Activated naive CD4-positive, alpha-beta T cell treated with anti-CD3 and anti-CD28 coated beads for 36 hours (primary cell): ENCODE measurements around the gene DEFB124. TPM values are rescaled to one million over a fixed set of nuclear protein-coding genes. Genes with fewer than 3 reads are reported as not detected.

Experiments
- total RNA-seq, 2 experiments: library from RNA; stranded (reverse); gene quantifications; one replicate each; pipeline ENCODE4 v1.2.3, GENCODE V29; 2021

Gene DEFB124
- total RNA-seq, 2 experiments from 2014 or later, result not detected

Other genes with a start within 250 kb of the DEFB124 start
- gene DEFB115, start 217.5 kb downstream of the DEFB124 start, total RNA-seq, result not detected
- gene DEFB116, start 166.5 kb downstream of the DEFB124 start, total RNA-seq, result not detected
- gene DEFB118, start 106.5 kb downstream of the DEFB124 start, total RNA-seq, result not detected
- gene DEFB119, start 84.5 kb downstream of the DEFB124 start, total RNA-seq, result not detected
- gene DEFB121, start 68.9 kb downstream of the DEFB124 start, total RNA-seq, result not detected
- gene DEFB123, start 34.5 kb downstream of the DEFB124 start, total RNA-seq, result not detected
- not detected for gene REM1, start 161 bp upstream of the DEFB124 start, total RNA-seq
- gene HM13, start 39.3 kb upstream of the DEFB124 start, total RNA-seq, result 10 to 100 TPM; 67.3 to 69.4 TPM
- gene ID1, start 130.2 kb upstream of the DEFB124 start, total RNA-seq, result 1 to 10 TPM; 1.8 to 2.4 TPM
- not detected for gene COX4I2, start 162.8 kb upstream of the DEFB124 start, total RNA-seq
- 10 to 100 TPM; 87.9 to 89.2 TPM for gene BCL2L1, start 247.7 kb upstream of the DEFB124 start, total RNA-seq